Upper lobe of right lung (tissue), 1 donor: ENCODE data around the gene ECHDC1. TPM values are rescaled to one million over a fixed set of nuclear protein-coding genes. Genes with fewer than 3 reads are reported as not detected.

Source experiments
- ATAC-seq: fragments of 200-7000 bp; cut with Tn5 transposase; one replicate; pipeline ENCODE4 v1.9.1; 2020; ENCODE audit warnings: mild to moderate bottlenecking, moderate library complexity
- DNase-seq: peaks from one replicate; pipeline ENCODE4 v3.0.0-alpha.2; 2020
- H3K27ac ChIP-seq: fragments of 200-600 bp; one replicate; pipeline ENCODE4 v1.8.0; 2022
- H3K27me3 ChIP-seq: fragments of 200-600 bp; one replicate; pipeline ENCODE4 v1.8.0; 2022; ENCODE audit warnings: mild to moderate bottlenecking
- H3K36me3 ChIP-seq: fragments of 200-600 bp; one replicate; pipeline ENCODE4 v1.8.0; 2022
- H3K4me1 ChIP-seq: fragments of 200-600 bp; one replicate; pipeline ENCODE4 v1.8.0; 2022
- H3K4me3 ChIP-seq: fragments of 200-600 bp; one replicate; pipeline ENCODE4 v1.8.0; 2022; ENCODE audit warnings: mild to moderate bottlenecking
- H3K9me3 ChIP-seq: fragments of 200-600 bp; one replicate; pipeline ENCODE4 v1.8.0; 2022
- CTCF ChIP-seq: fragments of 200-600 bp; IDR thresholded peaks from one replicate; pipeline ENCODE4 v1.8.0; 2022; ENCODE audit warnings: antibody characterized with exemption
- intact Hi-C: fragments of 100-400 bp; cut with DNase I; formaldehyde crosslinking; loops from one replicate; pipeline ENCODE4 v1.11.0; 2022
- total RNA-seq: library from RNA; stranded (reverse); fragmentation: NEBNext Ultra II Directional; extraction: Animal tissue kit (Norgen Biotek cat#: 25700); gene quantifications from one replicate; pipeline ENCODE4 v1.2.1, GENCODE V29; 2021
- donor health status: DM: no; HTN: yes; CAD: no; lungs with severe emphysema.

ECHDC1 gene
- total RNA-seq, 1 donor from 2014 or later: 105 TPM

GRCh38 chr6:127263481-127263880, 79.9 kb downstream of the ECHDC1 start:
- Histone ChIP-seq H3K36me3 (no peaks in the 10 kb centered on the region), H3K4me1 (peaks cover 5% of the 10 kb centered on the region), H3K27me3 (no peaks in the 10 kb centered on the region), H3K4me3 (no peak overlapping the region), H3K9me3 (no peaks in the 10 kb centered on the region), H3K27ac (no peak overlapping the region)
- ATAC-seq (no peak), DNase-seq (no peak)
- intact Hi-C loops: no loop called here
- no peak for TF ChIP-seq CTCF

DNA sequence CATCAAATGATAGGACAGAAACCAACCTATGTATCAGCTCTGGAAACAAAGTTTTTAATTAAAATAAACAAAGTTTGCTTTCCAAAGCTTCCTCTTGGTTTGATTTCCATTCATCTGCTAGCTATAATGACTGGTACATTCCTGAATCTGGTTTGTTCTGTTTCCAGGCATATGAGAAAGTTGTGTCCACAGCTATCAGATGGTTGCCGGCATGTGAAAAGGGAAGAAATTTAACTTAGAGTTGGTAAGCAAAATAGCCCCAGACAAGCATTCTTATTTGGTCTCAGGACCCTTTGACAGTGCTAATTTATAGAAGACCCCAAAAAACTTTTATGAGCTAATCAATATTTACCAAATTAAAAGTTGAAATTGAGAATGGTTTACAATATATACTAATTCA, 80.5 kb downstream of the ECHDC1 start:
- Histone ChIP-seq H3K4me1 (peaks cover 5% of the 10 kb centered on the region), H3K36me3 (no peaks in the 10 kb centered on the region), H3K4me3 (no peak overlapping the region), H3K27ac (no peak overlapping the region), H3K9me3 (no peaks in the 10 kb centered on the region), H3K27me3 (no peaks in the 10 kb centered on the region)
- DNase-seq (no peak), ATAC-seq (no peak)
- no peak for TF ChIP-seq CTCF
- intact Hi-C loops: no loop called here

DNA sequence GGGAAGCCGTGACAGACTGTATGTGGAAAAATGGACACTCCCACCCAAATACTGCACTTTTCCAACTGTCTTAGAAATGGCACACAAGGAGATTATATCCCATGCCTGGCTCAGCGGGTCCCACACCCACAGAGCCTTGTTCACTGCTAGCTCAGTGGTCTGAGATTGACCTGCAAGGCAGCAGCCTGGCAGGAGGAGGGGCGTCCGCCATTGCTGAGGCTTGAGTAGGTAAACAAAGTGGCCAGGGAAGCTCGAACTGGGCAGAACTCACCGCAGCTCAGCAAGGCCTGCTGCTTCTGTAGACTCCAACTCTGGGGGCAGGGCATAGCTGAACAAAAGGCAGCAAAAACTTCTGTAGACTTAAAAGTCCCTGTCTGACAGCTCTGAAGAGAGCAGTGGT, 88.1 kb downstream of the ECHDC1 start:
- DNase-seq: no peak

GRCh38 chr6:127249621-127250020, 93.8 kb downstream of the ECHDC1 start:
- TF ChIP-seq CTCF: no peak

More for the DNA sequence above, 88.1 kb downstream of the ECHDC1 start:
- Histone ChIP-seq H3K4me3 (no peak overlapping the region), H3K9me3 (no peaks in the 10 kb centered on the region), H3K4me1 (no peaks in the 10 kb centered on the region), H3K27me3 (no peaks in the 10 kb centered on the region), H3K27ac (no peak overlapping the region), H3K36me3 (no peaks in the 10 kb centered on the region)
- TF ChIP-seq CTCF: no peak
- intact Hi-C loops: no loop called here
- no peak for ATAC-seq

DNA sequence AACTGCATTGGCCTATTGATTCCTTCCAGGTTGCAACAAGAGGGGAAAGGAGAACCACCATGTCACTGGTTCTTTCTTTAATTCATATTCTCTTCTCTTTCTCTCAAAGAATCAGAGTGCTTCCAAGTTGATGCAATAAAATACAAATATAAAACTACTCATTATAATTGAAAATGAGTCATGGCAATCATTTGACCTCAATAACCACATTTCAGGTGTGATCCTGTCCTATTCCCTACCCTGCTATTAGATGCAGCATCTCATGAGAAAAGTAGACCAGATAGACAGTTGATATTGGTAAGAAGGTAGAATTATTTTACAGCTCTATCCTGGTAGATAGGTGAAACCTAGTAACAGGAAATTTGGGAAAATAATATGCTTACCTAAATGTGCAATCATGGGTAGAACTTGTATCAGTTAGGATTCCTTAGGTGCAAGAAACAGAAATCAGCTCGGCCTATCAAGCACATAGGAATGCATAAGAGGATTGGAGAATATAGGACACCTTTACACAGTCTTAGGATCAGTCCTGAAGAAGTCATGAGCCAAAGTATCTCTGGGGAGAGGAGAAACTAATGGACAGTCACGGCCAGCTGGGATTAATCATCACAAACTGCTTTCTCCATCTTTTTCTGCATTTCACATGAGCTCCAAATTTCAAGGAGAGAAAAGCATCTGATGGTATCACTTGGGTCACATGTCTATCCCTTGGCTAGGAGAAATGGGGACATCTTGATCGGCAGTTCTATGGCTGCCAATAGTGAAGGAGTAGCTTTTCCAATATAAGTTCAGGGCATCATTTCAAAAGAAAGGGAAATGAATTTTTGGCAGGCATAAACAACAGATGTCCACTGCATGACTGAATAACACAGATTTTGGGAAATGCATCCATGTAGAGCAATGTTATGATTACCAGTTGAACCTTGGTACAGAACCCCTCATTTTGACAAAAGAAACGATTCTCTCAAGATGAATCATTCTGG, 96.0 kb downstream of the ECHDC1 start:
- DNase-seq (no peak), ATAC-seq (no peak)
- no peaks in the 10 kb centered on the region for H3K4me1 ChIP-seq
- H3K4me3 ChIP-seq: no peak overlapping the region
- no peaks in the 10 kb centered on the region for H3K27me3 ChIP-seq
- intact Hi-C loops: no loop called here
- no peaks in the 10 kb centered on the region for H3K9me3 ChIP-seq
- no peak for TF ChIP-seq CTCF
- H3K27ac ChIP-seq: no peak overlapping the region
- no peaks in the 10 kb centered on the region for H3K36me3 ChIP-seq

More at GRCh38 chr6:127249621-127250020, 93.8 kb downstream of the ECHDC1 start:
- no peaks in the 10 kb centered on the region for H3K4me1 ChIP-seq
- ATAC-seq: no peak
- H3K9me3 ChIP-seq: no peaks in the 10 kb centered on the region
- no peak overlapping the region for H3K27ac ChIP-seq
- no peak for DNase-seq
- H3K36me3 ChIP-seq: no peaks in the 10 kb centered on the region
- intact Hi-C loops: no loop called here
- no peaks in the 10 kb centered on the region for H3K27me3 ChIP-seq
- H3K4me3 ChIP-seq: no peak overlapping the region
